Transverse colon (tissue), 3 donors: ENCODE results near the gene ANKRD35.

ENCODE experiments used
- CTCF ChIP-seq, 5 experiments: fragments of 200-600 bp in 3 of 5; fragments of 450-650 bp in 2 of 5; sonication (generic) in 3 of 5; IDR thresholded peaks; 1 replicate in 2 of 5; 2 replicates in 3 of 5; pipeline ENCODE4 v1.5.1; 2016 to 2017; ENCODE audit warnings: antibody characterized with exemption in 5 of 5, inconsistent platforms in 3 of 5, mild to moderate bottlenecking in 2 of 5, moderate library complexity in 1 of 5
- EP300 ChIP-seq: sonication (generic); formaldehyde crosslinking; IDR thresholded peaks from one replicate; pipeline ENCODE4 v1.6.1; 2017; ENCODE audit warnings: antibody characterized with exemption, low read depth

DNA sequence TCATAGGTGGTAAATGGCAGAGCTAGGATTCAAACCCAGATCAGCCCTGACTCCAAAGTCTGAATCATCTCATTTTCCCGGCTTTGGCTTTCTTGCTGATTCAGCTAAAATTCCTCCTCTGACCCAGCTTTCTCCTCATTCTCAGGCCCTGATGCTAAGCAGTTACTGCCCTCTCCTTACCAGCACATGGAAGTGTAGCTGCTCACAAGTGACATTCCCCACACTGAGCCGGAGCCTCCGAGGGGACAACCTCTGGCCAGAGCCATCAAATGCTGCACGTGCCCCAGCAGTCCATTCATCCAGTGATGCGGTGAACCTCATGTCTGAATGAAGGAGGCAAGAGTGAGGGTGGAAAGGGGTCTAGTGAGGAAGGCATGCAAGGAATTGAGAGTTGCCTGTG is 13.1 kb upstream of the ANKRD35 start:
- TF ChIP-seq EP300 (no peak), CTCF (IDR thresholded peaks at IDR 0.05) (no peak)
